Measurements from ENCODE around the gene RHBG.

The RHBG gene

DNA sequence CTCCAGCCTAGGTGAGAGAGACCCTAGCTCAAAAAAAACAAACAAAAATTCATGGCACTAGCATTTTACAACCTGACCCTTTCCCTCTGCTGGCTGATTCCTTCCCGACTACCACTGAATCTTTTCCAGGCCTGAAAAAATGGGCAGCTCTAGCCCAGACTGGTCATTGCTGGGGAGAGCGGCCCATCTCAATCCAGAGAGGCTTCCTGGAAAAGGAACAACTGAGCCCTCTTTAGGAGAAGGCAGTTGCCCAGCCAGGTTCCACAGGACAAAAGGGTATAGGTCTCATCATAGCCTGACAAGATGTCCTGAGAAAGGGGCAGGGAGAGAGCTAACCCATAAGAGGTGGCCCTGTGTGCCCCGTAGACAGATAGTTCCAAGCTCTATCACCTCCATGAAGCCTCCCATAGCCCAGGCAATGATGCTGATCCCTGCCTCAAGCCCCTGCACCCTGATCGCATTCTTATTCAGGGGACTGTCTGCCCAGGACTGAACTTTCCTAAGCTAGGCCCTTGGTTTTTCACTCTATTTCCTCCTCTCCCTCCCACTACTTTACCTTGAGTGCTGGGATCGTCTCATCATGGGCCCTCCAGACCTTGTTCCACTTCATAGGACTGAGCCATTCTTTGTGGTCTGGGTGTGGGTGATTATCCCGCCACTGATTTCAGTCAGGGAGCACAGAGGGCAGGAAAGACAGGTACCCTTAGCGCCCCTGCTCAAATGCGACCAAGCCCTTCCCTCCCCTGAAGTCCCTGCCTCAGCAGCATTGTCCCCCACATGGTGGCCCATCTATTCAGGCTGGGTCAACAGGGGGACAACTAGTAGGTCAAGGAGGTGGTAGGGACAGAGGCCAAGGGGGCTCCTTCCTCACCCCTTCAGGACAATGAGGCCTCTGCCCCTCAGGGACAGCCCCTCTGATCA lies 18.2 kb downstream of the RHBG start:
- TF ChIP-seq, protein P1, sequence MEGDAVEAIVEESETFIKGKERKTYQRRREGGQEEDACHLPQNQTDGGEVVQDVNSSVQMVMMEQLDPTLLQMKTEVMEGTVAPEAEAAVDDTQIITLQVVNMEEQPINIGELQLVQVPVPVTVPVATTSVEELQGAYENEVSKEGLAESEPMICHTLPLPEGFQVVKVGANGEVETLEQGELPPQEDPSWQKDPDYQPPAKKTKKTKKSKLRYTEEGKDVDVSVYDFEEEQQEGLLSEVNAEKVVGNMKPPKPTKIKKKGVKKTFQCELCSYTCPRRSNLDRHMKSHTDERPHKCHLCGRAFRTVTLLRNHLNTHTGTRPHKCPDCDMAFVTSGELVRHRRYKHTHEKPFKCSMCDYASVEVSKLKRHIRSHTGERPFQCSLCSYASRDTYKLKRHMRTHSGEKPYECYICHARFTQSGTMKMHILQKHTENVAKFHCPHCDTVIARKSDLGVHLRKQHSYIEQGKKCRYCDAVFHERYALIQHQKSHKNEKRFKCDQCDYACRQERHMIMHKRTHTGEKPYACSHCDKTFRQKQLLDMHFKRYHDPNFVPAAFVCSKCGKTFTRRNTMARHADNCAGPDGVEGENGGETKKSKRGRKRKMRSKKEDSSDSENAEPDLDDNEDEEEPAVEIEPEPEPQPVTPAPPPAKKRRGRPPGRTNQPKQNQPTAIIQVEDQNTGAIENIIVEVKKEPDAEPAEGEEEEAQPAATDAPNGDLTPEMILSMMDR (IDR thresholded peaks at IDR 0.05; ENCODE audit: unreplicated experiment in 3 of 3): no peak
- no peaks in the 10 kb centered on the region for H3K9me3 Mint-ChIP-seq
- H3K27ac Mint-ChIP-seq: no peak overlapping the region
- H3K4me1 Mint-ChIP-seq: no peaks in the 10 kb centered on the region
- H3K4me3 Mint-ChIP-seq: peak overlapping the region in 1 of 3 experiments; percentile 31
- H3K36me3 Mint-ChIP-seq (ENCODE audit: low read depth): no peaks in the 10 kb centered on the region
- peaks cover 70% of the 10 kb centered on the region for H3K27me3 Mint-ChIP-seq (ENCODE audit: low read depth)

DNA sequence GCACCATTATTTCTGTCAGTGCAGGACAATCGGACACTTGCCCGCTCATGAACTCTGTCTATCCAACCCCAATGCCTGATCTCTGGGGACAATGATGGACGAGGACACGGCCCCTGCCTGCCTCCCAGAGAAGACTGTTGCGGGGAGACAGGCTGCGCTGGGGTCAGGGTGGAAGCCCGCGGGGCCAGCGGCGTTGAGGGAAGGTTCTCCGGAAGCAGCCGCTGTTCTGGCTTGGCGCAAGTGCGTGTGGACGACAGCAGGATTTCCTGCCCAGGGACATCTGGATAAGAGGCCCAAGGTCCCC lies 18.8 kb downstream of the RHBG start:
- H3K4me3 Mint-ChIP-seq: peak overlapping the region in 1 of 3 experiments; percentile 31
- H3K4me1 Mint-ChIP-seq: no peaks in the 10 kb centered on the region
- H3K36me3 Mint-ChIP-seq (ENCODE audit: low read depth): no peaks in the 10 kb centered on the region
- no peak overlapping the region for H3K27ac Mint-ChIP-seq
- H3K27me3 Mint-ChIP-seq (ENCODE audit: low read depth): peaks cover 73% of the 10 kb centered on the region
- TF ChIP-seq, protein P1 (IDR thresholded peaks at IDR 0.05; ENCODE audit: unreplicated experiment in 3 of 3): no peak
- H3K9me3 Mint-ChIP-seq: no peaks in the 10 kb centered on the region

DNA sequence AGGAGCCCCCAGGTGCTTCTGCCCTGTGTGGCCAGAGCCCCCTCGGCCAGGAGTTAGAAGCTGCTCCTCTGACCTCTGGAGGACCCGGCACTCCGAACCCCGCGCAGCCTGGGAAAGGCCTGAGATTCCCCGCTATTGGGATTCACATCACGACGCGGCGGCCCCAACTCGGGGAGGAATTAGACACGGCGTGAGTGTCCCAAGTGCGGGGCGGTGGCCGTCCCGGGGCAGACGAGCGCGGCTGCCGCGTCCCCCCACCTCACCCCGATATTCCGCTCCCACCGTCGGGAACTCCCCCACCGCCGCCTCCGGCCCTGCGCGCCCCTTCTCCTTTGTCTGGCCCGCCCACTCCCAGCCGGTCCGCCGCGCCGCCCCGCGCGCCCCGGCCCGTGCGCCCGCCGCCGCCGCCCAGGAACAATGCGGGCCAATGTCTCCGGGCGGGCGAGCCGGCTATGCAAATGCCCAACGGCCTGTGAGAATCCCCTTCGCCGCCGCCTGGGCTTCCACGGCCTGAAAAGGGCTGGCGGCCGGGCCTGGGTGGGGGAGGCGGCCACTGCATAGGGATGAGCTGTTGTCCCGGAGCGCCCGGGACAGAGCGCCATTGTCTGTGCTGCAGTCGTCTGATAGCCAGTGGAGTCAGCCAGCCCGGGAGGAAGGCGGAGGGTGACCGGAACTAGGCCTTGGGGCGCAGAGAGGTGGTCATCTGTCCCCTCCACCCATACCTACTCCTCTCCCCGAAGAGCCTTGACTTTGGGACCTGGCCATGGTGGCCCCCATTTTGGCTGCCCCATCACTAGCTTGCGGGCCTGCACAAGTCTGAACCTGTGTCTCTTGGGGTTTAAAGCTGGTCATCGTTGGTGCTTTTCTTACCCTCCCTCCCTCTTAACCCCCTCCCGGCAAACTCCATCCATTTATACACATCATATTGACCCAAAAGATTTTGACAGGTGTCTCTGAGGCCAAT lies 19.4 kb downstream of the RHBG start:
- Mint-ChIP-seq H3K27ac (no peak overlapping the region), H3K27me3 (ENCODE audit: low read depth) (peaks cover 77% of the 10 kb centered on the region), H3K4me1 (no peaks in the 10 kb centered on the region), H3K9me3 (no peaks in the 10 kb centered on the region), H3K4me3 (peak overlapping the region in 2 of 3 experiments; percentile 48 to 55), H3K36me3 (ENCODE audit: low read depth) (no peaks in the 10 kb centered on the region)
- TF ChIP-seq, protein P1 (IDR thresholded peaks at IDR 0.05; ENCODE audit: unreplicated experiment in 3 of 3): no peak

DNA sequence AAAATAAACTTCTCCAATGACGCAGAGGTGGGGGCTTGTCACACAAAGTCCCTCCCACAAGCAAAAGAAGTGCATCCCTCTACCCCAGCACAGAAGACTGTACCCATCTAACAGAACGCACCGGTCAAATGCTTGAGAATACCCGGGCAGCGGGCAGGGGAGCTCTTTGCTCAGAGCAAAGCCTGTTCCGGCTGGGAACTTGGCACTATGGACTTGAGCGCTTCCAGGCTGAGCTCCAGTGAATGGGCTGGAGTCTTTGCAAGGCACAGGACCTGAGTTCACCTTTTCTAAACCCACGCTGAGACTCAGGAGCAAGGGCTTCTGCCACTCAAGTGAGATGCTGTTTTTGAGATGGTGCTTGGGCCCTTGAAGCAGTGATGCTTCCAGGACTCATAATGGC lies 20.3 kb downstream of the RHBG start:
- H3K27me3 Mint-ChIP-seq (ENCODE audit: low read depth): peaks cover 84% of the 10 kb centered on the region
- no peak overlapping the region for H3K27ac Mint-ChIP-seq
- no peaks in the 10 kb centered on the region for H3K9me3 Mint-ChIP-seq
- TF ChIP-seq, protein P1 (IDR thresholded peaks at IDR 0.05; ENCODE audit: unreplicated experiment in 3 of 3): no peak
- H3K4me3 Mint-ChIP-seq: no peak overlapping the region
- H3K4me1 Mint-ChIP-seq: no peaks in the 10 kb centered on the region
- H3K36me3 Mint-ChIP-seq (ENCODE audit: low read depth): no peaks in the 10 kb centered on the region

DNA sequence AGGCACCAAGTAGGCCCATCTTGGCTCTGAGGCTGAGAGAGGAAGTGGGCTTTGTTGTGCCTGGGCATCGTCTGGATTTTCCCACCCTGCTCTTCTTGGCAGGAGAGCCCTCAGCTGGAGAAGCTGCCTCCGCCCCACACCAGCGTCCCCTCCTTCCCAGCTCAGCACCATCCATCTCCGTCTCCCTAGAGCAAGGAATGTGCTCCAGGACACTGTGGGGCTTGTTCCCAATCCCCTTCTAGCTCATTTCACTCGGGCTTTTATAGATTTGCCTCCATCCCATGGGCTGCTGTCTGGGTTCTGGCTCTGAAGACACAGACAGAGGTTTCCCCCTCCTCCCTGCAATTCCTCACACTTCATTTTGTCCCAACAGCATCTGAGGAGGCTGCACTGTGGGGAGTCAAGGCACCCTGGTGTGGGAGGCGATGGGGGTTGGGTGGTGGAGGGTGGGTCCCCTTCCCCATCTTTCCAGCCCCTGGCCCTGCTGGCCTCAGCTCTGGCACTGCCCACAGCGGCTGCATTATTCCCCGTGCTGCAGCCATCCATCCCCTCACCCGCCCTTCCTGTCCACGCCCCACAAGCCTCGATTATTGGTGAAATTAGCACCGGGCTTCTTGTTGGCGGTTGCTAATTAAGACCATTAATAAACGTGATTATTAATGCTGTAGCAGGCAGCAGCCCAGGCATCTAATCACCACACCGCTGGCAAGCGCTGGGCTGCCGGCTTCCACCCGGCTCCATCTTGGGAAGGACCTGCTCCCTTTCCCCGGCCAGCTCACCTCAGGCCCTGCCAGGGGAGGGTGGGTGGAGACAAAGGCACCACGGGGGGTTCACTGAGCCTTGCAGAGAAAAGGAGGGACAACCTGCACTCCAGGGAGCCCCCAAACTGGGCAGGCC lies 21.7 kb downstream of the RHBG start:
- peaks cover 82% of the 10 kb centered on the region for H3K27me3 Mint-ChIP-seq (ENCODE audit: low read depth)
- H3K36me3 Mint-ChIP-seq (ENCODE audit: low read depth): no peaks in the 10 kb centered on the region
- no peaks in the 10 kb centered on the region for H3K9me3 Mint-ChIP-seq
- H3K27ac Mint-ChIP-seq: no peak overlapping the region
- TF ChIP-seq, protein P1 (IDR thresholded peaks at IDR 0.05; ENCODE audit: unreplicated experiment in 3 of 3): no peak
- no peaks in the 10 kb centered on the region for H3K4me1 Mint-ChIP-seq
- peak overlapping the region in 1 of 3 experiments; percentile 27 for H3K4me3 Mint-ChIP-seq
